DMS53 (cell line): ENCODE data around the gene MUC15.

ENCODE experiments used
- DNase-seq: peaks from one replicate; lab custom pipeline; 2025; lab: John Stamatoyannopoulos, UW

The MUC15 gene

GRCh38 chr11:26575946-26576345, 3.9 kb upstream of the MUC15 start:
- no peak for DNase-seq

DNA sequence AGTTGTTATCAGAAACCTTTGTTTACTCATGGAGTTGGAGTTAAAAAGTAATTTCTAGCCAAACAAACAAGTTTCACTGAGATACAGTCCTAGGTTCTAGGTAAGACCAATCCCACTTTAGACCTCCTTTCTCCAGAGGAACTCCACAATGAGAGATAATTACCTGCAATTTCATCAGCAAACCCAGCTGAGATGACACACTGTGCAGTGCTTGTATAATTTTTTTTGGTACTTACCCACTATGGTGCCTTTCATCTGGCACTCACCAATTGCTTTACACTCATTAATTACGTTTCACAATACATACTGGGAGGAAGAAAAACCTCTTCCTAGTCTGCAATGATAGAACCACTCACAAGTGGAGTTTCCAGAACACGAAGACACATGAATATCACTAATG, 1.8 kb upstream of the MUC15 start:
- DNase-seq: no peak

DNA sequence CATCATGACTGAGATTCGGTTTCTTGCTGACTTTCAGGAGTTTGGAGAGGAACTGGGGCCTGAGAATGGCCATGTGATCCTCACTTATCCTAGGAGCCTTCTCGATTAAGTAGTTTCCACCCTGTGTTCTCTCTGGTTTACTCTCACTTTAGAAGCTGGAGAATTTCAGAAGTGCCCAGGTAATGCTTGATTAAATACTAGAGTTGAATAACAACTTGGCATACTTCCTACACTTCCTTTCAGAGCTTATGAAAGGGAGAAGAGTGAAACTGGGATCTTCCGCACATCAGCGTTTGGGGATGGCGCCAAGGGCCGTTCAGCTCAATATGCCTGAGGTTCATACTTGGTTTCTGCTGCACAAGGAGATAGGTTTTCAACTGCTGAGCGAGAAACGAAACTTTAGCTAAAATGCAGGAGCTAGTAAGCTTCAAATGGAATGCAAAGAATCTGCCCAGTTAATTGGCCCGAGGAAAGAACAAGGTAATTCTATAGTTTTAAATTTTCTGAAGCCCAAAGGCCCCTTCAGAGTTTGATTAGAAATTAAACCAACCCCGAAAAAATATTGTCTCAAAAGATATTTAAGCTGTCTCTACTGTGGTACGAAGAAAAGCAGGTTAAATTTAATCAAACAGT, 823 bp upstream of the MUC15 start:
- DNase-seq: peak; percentile 43

DNA sequence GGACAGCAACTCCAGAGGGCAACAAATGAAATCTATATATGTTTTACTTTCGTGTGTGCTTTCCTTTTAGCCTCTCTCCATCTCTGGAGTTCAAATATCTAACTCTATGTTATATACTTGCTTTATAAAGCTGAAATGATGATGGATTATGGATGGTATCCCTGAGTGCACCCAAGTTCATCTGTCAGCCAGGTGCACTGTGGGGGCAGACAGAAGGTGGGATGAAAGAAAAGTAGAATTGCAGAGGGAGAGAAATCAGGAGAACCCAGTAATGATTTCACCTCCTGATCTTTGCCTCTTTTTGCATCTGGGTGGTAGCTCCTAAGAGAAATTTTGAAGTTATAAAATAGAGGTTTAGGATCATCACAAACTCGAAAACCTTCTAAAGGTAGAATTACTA, 2.4 kb downstream of the MUC15 start:
- DNase-seq: no peak

DNA sequence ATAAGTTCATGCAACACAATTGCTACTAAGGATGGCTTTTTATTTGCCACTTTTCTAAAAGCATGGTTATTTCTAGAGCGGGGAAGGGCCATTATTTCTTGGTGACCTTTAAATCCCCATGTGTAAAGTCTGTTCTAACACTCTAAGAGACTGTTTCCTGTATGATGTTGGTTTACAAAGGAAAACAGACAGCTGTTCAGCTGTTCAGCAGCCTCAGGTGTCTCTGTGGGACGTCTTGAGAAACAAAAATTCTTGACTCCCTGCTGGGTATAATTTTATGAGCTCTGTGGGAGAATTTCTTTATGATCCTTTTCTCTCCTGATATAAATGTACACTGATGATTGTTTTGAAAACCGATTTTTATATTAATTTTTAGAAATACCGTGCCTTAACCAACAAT, 13.9 kb downstream of the MUC15 start:
- DNase-seq: peak; percentile 36

DNA sequence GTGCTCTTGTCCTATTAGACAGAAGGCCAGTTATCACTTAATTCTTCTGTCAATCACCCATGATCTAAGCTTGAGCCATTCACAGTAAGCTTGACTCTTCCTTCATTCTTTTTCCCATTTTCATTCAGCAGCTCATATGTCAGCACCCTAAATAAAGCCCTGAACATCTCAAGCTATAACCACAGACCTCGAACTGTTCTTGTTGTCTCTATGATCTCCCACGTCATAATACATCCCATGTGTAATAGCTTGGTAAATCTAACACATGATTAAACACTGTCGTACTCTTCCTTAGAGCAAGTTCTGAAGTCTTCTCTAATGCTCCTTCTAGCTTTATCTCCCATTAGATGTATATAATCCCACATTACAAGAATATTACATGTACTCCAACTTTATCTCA, 14.4 kb downstream of the MUC15 start:
- no peak for DNase-seq

DNA sequence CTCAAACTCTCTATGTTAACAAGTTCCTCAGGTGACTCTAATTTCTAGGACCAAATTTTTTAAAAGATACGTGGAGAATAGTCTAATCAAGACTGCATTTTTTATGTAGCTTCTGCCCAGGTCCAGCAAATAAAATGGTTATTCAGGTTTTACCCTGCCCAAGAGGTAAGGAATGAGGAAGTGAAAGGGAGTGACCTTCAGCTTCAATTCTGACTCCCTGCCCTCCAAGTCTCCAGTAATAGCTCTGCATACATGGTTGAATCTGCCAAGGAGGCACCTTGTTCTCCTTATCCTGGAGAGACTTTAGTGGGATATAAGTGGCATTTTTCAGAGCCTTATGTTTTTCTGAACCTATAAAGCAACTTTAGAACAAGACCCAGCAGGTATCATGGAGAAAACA, 15.5 kb downstream of the MUC15 start:
- peak; percentile 26 for DNase-seq

DNA sequence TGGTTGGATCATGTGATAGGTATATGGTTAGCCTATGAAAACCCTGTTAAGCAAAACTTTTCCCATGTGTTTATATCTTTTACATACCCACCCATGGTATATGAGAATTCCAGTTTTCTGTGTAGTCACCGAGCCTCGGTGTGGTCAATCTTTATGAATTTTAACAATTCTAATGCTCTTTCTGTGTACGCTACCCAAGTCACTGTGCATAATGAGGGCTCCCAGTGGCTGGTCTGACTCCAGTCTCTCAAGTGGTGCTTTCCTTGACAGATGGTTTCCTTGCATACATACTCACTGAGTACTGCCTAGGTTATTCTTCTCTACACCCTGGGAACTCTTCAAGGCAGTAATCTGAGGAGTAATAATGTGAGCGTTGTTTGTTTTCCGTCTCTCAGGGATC, 17.6 kb downstream of the MUC15 start:
- no peak for DNase-seq

DNA sequence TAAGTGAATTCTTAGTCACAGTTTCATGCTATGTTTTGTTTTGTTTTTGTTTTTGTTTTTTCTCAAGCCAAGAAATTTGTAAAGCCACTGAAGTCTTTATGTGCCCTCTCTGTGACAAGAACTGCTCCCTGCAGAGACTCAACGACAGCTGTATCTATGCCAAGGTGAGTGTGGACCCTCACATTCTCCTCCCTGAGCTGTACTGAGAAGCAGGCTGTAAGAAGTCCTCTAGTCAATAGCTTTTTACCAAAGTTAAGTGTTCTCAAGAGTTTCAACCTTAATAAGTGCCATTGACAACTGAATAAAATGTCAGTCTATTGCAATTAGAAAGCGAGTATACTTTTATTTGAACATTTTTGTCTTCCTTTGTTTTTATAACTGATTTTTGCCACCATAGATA, 18.9 kb downstream of the MUC15 start:
- no peak for DNase-seq

- DNase-seq: peak; percentile 25
Measured at GRCh38 chr11:26551186-26551801, 20.8 kb downstream of the MUC15 start.

DNA sequence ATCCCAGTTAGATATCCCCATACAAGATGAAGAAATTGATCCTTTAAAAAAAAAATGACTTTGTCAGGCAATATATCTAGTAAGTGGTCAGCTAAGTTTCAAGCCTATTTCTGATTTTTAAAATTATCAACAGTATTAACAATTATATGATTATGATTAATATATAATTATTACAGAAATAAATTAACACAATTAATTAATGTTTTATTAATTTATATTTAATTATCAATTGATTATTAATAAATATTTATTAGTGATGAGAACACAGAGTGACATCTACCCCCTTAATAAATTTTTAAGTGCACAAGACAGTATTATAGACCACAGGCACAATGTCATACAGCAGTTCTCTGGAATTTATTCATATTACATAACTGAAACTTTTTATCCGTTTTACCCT, 22.0 kb downstream of the MUC15 start:
- DNase-seq: no peak

GRCh38 chr11:26549176-26549575, 22.9 kb downstream of the MUC15 start:
- no peak for DNase-seq

GRCh38 chr11:26541870-26542269, 30.2 kb downstream of the MUC15 start:
- no peak for DNase-seq

- no peak for DNase-seq
Measured at GRCh38 chr11:26539517-26539916, 32.5 kb downstream of the MUC15 start.

GRCh38 chr11:26537341-26537740, 34.7 kb downstream of the MUC15 start:
- DNase-seq: no peak

DNA sequence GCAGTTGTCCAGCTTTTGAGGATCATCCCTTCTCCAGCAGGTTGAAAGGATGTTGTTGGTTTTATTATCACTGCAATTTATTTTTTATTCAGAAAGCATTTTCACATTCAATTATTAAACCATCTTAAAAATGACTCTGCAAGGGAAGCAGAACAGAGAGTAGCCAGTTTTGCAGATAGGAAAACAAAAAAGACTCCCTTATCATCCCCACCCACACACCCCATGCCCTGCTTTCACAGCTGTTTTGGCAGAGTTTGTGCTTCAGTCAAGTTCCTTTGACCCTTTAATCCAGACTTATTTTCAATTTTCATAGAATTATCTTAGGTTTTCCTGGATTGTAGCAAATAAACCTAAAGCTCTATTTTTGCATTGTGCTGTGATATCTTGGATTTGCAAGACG, 44.4 kb downstream of the MUC15 start:
- DNase-seq: no peak

- peak; percentile 63 for DNase-seq
Measured at GRCh38 chr11:26522912-26523610, 49.0 kb downstream of the MUC15 start.

DNA sequence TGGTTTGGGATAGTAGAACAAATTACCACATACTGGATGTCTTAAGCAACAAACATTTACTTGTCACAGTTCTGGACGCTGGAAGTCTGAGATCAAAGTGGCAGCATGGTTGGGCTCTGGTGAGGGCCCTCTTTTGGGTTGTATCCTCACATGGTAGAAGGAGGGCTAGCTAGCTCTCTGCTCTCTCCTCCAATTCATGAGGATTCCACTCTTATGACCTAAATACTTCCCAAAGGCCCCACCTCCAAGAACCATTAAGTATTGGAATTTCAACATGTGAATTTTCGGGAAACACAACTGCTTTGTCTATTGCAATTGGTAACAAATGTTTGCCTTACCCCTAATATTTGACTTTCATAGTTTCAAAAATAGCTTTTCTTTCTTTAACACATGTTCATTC, 52.6 kb downstream of the MUC15 start:
- no peak for DNase-seq

GRCh38 chr11:26512196-26512595, 59.9 kb downstream of the MUC15 start:
- DNase-seq: no peak

GRCh38 chr11:26510756-26511155, 61.3 kb downstream of the MUC15 start:
- DNase-seq: no peak

DNA sequence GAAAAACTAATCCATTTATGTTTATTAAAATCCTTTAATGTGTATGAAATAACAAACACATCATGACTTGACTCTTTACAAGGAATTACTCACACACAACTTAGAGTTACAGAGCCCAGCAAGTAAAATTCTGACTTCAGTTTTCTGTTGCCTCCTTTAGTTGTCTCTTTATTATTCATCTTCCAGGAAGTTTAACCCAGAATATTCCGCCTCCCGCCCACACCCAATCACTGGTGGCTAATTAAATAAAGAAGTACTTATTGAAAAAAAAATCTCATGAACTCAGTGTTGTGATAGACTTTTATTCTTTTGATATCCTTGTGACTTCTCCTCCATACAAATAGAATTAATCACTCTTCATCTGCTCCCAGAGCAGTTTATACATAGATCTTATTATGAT, 61.9 kb downstream of the MUC15 start:
- DNase-seq: no peak
